HG03097 (cell line): Measurements from ENCODE around the gene TBC1D14.
A peak's percentile ranks its signal among the peaks of the same experiment; 100 is the strongest.

Source experiments
- ATAC-seq: cut with Tn5 transposase; IDR thresholded peaks from one replicate; pipeline ENCODE4 v1.9.1; 2021; ENCODE audit not compliant: unreplicated experiment, low FRiP score

Gene TBC1D14

GRCh38 chr4:6926681-6927478, 17.3 kb downstream of the TBC1D14 start:
- ATAC-seq: no peak

GRCh38 chr4:6928081-6928480, 18.5 kb downstream of the TBC1D14 start:
- ATAC-seq: no peak

- ATAC-seq: no peak
These were observed 19.7 kb downstream of the TBC1D14 start for GRCh38 chr4:6929339-6929811.

- ATAC-seq: no peak
These were observed 20.3 kb downstream of the TBC1D14 start for GRCh38 chr4:6929812-6930464.

- ATAC-seq: no peak
These were observed 22.8 kb downstream of the TBC1D14 start for GRCh38 chr4:6932475-6932874.

GRCh38 chr4:6932918-6933317, 23.3 kb downstream of the TBC1D14 start:
- no peak for ATAC-seq

- no peak for ATAC-seq
These were observed 24.2 kb downstream of the TBC1D14 start for GRCh38 chr4:6933691-6934430.

GRCh38 chr4:6935965-6936364, 26.3 kb downstream of the TBC1D14 start:
- ATAC-seq: no peak

GRCh38 chr4:6937201-6937600, 27.6 kb downstream of the TBC1D14 start:
- ATAC-seq: no peak

- no peak for ATAC-seq
These were observed 28.1 kb downstream of the TBC1D14 start for GRCh38 chr4:6937754-6938153.

- no peak for ATAC-seq
These were observed 28.6 kb downstream of the TBC1D14 start for GRCh38 chr4:6938237-6938636.

- ATAC-seq: no peak
These were observed 29.1 kb downstream of the TBC1D14 start for GRCh38 chr4:6938647-6939271.

- no peak for ATAC-seq
These were observed 30.4 kb downstream of the TBC1D14 start for GRCh38 chr4:6939761-6940743.

- no peak for ATAC-seq
These were observed 31.1 kb downstream of the TBC1D14 start for GRCh38 chr4:6940744-6941137.

- no peak for ATAC-seq
These were observed 32.2 kb downstream of the TBC1D14 start for GRCh38 chr4:6941796-6942195.

- peak; percentile 67 for ATAC-seq
These were observed 32.7 kb downstream of the TBC1D14 start for GRCh38 chr4:6942238-6942800.

- ATAC-seq: no peak
These were observed 33.6 kb downstream of the TBC1D14 start for GRCh38 chr4:6943012-6943884.

GRCh38 chr4:6943885-6944225, 34.2 kb downstream of the TBC1D14 start:
- ATAC-seq: no peak
